Mucosa of rectum (tissue), 2 donors: ENCODE results near the gene SLC39A2.
A peak's percentile ranks its signal among the peaks of the same experiment; 100 is the strongest.
"Not testable (repeated sequence)": the region's sequence is repeated elsewhere in the genome, so short reads cannot be mapped to it uniquely, and the experiment has no call there.

Experiments used
- H3K27ac ChIP-seq, 2 donors: one replicate each; pipeline ENCODE4 v1.7.0; 2013; ENCODE audit warnings: inconsistent platforms in 2 of 2, low read depth in 2 of 2, low read length in 2 of 2
- H3K27me3 ChIP-seq, 2 donors: one replicate each; pipeline ENCODE4 v1.7.0; 2013; ENCODE audit warnings: low read length in 2 of 2; ENCODE audit not compliant: control insufficient read depth in 2 of 2, insufficient read depth in 2 of 2
- H3K36me3 ChIP-seq, 2 donors: one replicate each; pipeline ENCODE4 v1.7.0; 2013; ENCODE audit warnings: low read length in 2 of 2; ENCODE audit not compliant: control insufficient read depth in 2 of 2, insufficient read depth in 2 of 2
- H3K4me1 ChIP-seq, 2 donors: one replicate each; pipeline ENCODE4 v1.7.0; 2013; ENCODE audit warnings: low read length in 2 of 2, mild to moderate bottlenecking in 1 of 2; ENCODE audit not compliant: control insufficient read depth in 2 of 2, insufficient read depth in 2 of 2
- H3K4me3 ChIP-seq, 2 donors: one replicate each; pipeline ENCODE4 v1.7.0; 2013; ENCODE audit warnings: low read length in 2 of 2
- H3K9ac ChIP-seq, 2 donors: one replicate each; pipeline ENCODE4 v1.7.0; 2013; ENCODE audit warnings: low read length in 2 of 2, low read depth in 1 of 2, mild to moderate bottlenecking in 1 of 2
- H3K9me3 ChIP-seq, 2 donors: one replicate each; pipeline ENCODE4 v1.7.0; 2013; ENCODE audit warnings: low read length in 2 of 2; ENCODE audit not compliant: control insufficient read depth in 2 of 2
- donor health status: healthy.
- donor health status: Normal muscosa, but diverticular disease.

The SLC39A2 gene

DNA sequence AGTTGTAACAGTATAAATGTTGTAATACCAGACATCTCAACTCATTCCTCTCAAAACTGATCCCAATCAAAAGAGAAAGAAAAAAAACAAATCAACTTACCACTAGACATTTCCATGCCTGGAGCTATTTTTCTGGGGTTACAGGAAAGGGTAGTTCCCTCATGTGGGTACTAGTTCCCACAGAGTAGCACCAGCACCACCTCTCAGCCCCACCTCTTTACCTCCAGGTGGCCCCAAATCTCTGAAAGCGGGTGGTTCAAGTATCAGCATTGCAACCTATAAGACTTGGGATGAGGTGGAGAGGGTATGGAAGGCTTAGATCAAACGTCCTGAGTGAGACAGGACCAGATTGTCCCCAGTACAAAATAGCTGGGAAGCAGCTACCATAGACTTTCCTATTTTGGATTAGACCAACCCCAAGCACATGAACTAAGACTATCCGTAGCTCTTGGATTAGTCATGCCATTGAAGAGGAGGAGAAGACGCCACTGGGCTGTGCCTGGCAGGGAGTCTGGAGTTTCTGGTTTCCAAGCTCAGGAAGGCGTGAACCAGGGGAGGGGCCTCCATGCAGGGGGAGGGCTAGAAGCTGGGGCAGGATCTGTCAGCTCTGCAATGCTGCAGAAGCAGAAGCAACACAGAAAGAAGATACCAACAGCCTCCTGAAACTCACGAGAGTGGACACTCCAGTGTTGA, at the start of gene SLC39A2:
TSS of gene SLC39A2 (plus strand) at position 620 of the 693 bp plus-strand sequence. CDS start 154 bp downstream, outside the sequence.
- Histone ChIP-seq H3K36me3 (peaks cover 29 to 36% of the 10 kb centered on the region in 2 donors), H3K27me3 (no peaks in the 10 kb centered on the region), H3K27ac (peak within 1 kb of the TSS; percentile 50 to 65), H3K9ac (peak within 1 kb of the TSS; percentile 4 to 34), H3K4me3 (peak within 1 kb of the TSS; percentile 49 to 64), H3K4me1 (peaks cover 23 to 43% of the 10 kb centered on the region in 2 donors), H3K9me3 (no peaks in the 10 kb centered on the region)

- not testable (repeated sequence) for H3K9ac ChIP-seq, H3K4me1 ChIP-seq, H3K27ac ChIP-seq, H3K36me3 ChIP-seq, H3K4me3 ChIP-seq, H3K27me3 ChIP-seq, H3K9me3 ChIP-seq
These were observed 44.2 kb upstream of the SLC39A2 start, which contains the start of gene RNASE2 for GRCh38 chr14:20954736-20955537. RNASE2 (plus strand) TSS chr14:20955487; CDS start chr14:20955772, 285 bp downstream.

DNA sequence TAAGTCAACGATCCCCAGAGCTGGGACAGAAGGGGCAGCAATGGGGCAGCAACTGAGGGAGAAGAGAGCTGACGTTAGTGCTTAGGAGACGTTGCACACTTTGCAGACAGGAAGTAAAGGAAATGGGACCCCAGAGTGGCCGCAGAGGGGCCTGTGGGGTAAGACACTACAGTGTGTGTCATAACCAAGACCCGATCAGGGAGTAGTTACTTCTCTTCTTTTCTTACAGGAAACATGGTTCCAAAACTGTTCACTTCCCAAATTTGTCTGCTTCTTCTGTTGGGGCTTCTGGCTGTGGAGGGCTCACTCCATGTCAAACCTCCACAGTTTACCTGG, 43.6 kb upstream of the SLC39A2 start:
- H3K9ac ChIP-seq, H3K9me3 ChIP-seq, H3K36me3 ChIP-seq, H3K4me1 ChIP-seq, H3K27me3 ChIP-seq, H3K4me3 ChIP-seq, H3K27ac ChIP-seq: not testable (repeated sequence)

GRCh38 chr14:20956376-20956976, 42.6 kb upstream of the SLC39A2 start:
- Histone ChIP-seq H3K27ac (no peak overlapping the region), H3K4me1 (no peaks in the 10 kb centered on the region), H3K27me3 (no peaks in the 10 kb centered on the region), H3K4me3 (no peak overlapping the region), H3K9ac (no peak overlapping the region), H3K9me3 (no peaks in the 10 kb centered on the region), H3K36me3 (no peaks in the 10 kb centered on the region)

GRCh38 chr14:20958946-20959345, 40.1 kb upstream of the SLC39A2 start:
- H3K4me3 ChIP-seq, H3K9me3 ChIP-seq, H3K27ac ChIP-seq, H3K4me1 ChIP-seq, H3K36me3 ChIP-seq, H3K9ac ChIP-seq, H3K27me3 ChIP-seq: not testable (repeated sequence)

DNA sequence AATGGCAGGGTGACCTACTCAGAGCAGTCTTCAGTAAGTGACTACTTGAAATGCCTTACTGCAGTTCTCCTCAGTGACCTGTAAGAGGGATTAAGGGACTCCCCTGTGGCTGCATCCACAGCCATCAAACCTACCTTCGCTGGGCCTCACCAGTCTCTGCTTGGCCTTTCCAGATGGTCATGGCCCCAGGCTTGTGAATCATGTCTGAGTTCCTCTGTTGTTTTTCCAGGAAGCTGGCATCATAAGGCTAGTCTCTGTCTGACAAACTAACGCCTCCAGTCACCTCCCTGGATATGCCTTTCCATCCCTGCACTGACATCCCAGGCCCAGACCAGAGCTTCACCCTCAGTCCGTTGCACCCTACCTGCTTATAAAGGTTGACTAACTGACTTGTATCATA, 29.8 kb upstream of the SLC39A2 start:
- Histone ChIP-seq H3K9me3 (no peaks in the 10 kb centered on the region), H3K9ac (no peak overlapping the region), H3K36me3 (no peaks in the 10 kb centered on the region), H3K27me3 (no peaks in the 10 kb centered on the region), H3K27ac (no peak overlapping the region), H3K4me3 (no peak overlapping the region), H3K4me1 (peaks cover 3% of the 10 kb centered on the region in 2 donors)

GRCh38 chr14:20970647-20970982, 28.5 kb upstream of the SLC39A2 start:
- Histone ChIP-seq H3K4me3 (peak overlapping the region; percentile 65 to 73), H3K27ac (no peak overlapping the region), H3K27me3 (no peaks in the 10 kb centered on the region), H3K36me3 (no peaks in the 10 kb centered on the region), H3K9ac (peak overlapping the region; percentile 32 to 36), H3K4me1 (peaks cover 3% of the 10 kb centered on the region in 2 donors), H3K9me3 (no peaks in the 10 kb centered on the region)

GRCh38 chr14:20970983-20971704, 27.9 kb upstream of the SLC39A2 start:
- H3K27me3 ChIP-seq = no peaks in the 10 kb centered on the region
- H3K4me1 ChIP-seq = peaks cover 3% of the 10 kb centered on the region in 2 donors
- no peaks in the 10 kb centered on the region for H3K36me3 ChIP-seq
- H3K4me3 ChIP-seq = peak overlapping the region; percentile 65 to 73
- peak overlapping the region; percentile 38 to 65 for H3K9ac ChIP-seq
- no peaks in the 10 kb centered on the region for H3K9me3 ChIP-seq
- H3K27ac ChIP-seq = peak overlapping the region in 1 of 2 donors; percentile 10

DNA sequence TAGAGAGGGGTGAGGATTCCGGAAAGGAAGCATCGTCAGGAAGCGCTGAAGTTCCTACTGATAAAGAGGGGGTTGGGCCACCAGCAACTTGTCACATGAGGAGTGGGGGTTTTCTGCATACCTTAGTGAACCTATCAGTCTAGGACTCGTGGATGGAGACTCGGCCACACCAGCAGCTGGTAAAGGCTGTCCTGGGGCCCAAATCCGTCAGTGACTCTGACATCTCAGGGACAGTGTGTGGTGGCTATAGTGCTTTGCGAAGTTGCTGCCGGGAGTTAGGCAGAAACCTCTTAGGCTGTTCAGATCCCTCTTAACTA, 27.4 kb upstream of the SLC39A2 start:
- no peaks in the 10 kb centered on the region for H3K9me3 ChIP-seq
- H3K4me3 ChIP-seq = peak overlapping the region; percentile 65 to 73
- H3K27ac ChIP-seq = no peak overlapping the region
- no peaks in the 10 kb centered on the region for H3K27me3 ChIP-seq
- no peaks in the 10 kb centered on the region for H3K36me3 ChIP-seq
- H3K9ac ChIP-seq = peak overlapping the region in 1 of 2 donors; percentile 16
- H3K4me1 ChIP-seq = peaks cover 3% of the 10 kb centered on the region in 2 donors

DNA sequence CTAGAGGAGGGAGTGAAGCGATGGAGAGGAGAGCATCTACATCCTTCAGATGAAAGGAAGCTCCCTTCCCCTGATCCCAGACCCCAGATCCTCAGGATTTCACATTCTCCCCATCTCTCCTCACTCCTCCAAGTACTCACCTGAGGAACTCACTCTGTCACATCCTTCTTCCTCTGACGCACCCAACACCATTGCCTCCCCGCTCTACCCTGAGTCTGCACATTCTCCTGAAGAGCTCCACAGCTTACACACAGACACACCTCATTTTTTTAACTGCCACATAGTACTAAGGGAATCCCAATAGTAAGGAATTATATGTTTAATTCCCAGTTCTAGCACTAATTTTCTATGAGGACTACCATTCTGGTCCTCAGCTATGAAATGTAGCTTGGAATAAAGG, 25.6 kb upstream of the SLC39A2 start:
- Histone ChIP-seq H3K4me1 (peaks cover 3% of the 10 kb centered on the region in 2 donors), H3K27ac (no peak overlapping the region), H3K9me3 (no peaks in the 10 kb centered on the region), H3K9ac (no peak overlapping the region), H3K36me3 (no peaks in the 10 kb centered on the region), H3K4me3 (no peak overlapping the region), H3K27me3 (no peaks in the 10 kb centered on the region)
